Measurements from ENCODE around the gene JPH3.

The JPH3 gene

GRCh38 chr16:87740441-87740840, 138.1 kb downstream of the JPH3 start:
- TF ChIP-seq CTCF (IDR thresholded peaks at IDR 0.05; ENCODE audit: low read depth, low read length, poor library complexity, severe bottlenecking) = no peak
- no peak for TF ChIP-seq EZH2phosphoT487 (IDR thresholded peaks at IDR 0.05; ENCODE audit: borderline replicate concordance, low read length)
- Histone ChIP-seq H3K36me3 (ENCODE audit: control insufficient read depth, low read length) (peaks cover 79% of the 10 kb centered on the region), H3K27ac (ENCODE audit: low read depth, low read length) (no peak overlapping the region), H4K20me1 (ENCODE audit: control insufficient read depth, insufficient read depth, low read depth, low read length) (no peaks in the 10 kb centered on the region), H3K4me2 (ENCODE audit: low read length) (no peak overlapping the region), H3K9me3 (ENCODE audit: control insufficient read depth, insufficient read depth, low read length) (no peaks in the 10 kb centered on the region), H3K9me2 (replicated peaks; ENCODE audit: control insufficient read depth, low read length) (no peaks in the 10 kb centered on the region), H3K79me2 (ENCODE audit: control insufficient read depth, low read length) (peaks cover 89% of the 10 kb centered on the region), H3K4me1 (ENCODE audit: control insufficient read depth, low read length) (no peaks in the 10 kb centered on the region), H3K4me3 (ENCODE audit: low read length) (no peak overlapping the region), H3F3A (ENCODE audit: control insufficient read depth, insufficient read depth) (no peaks in the 10 kb centered on the region), H3K27me3 (ENCODE audit: control insufficient read depth, low read length) (no peaks in the 10 kb centered on the region)

GRCh38 chr16:87740909-87741424, 138.7 kb downstream of the JPH3 start:
- no peaks in the 10 kb centered on the region for H3K4me1 ChIP-seq (ENCODE audit: control insufficient read depth, low read length)
- H3K27ac ChIP-seq (ENCODE audit: low read depth, low read length) = no peak overlapping the region
- TF ChIP-seq EZH2phosphoT487 (IDR thresholded peaks at IDR 0.05; ENCODE audit: borderline replicate concordance, low read length) (no peak), CTCF (IDR thresholded peaks at IDR 0.05; ENCODE audit: low read depth, low read length, poor library complexity, severe bottlenecking) (no peak)
- H3K36me3 ChIP-seq (ENCODE audit: control insufficient read depth, low read length) = peaks cover 79% of the 10 kb centered on the region
- H4K20me1 ChIP-seq (ENCODE audit: control insufficient read depth, insufficient read depth, low read depth, low read length) = no peaks in the 10 kb centered on the region
- H3K4me3 ChIP-seq (ENCODE audit: low read length) = no peak overlapping the region
- H3K27me3 ChIP-seq (ENCODE audit: control insufficient read depth, low read length) = no peaks in the 10 kb centered on the region
- H3F3A ChIP-seq (ENCODE audit: control insufficient read depth, insufficient read depth) = no peaks in the 10 kb centered on the region
- H3K9me2 ChIP-seq (replicated peaks; ENCODE audit: control insufficient read depth, low read length) = no peaks in the 10 kb centered on the region
- peaks cover 89% of the 10 kb centered on the region for H3K79me2 ChIP-seq (ENCODE audit: control insufficient read depth, low read length)
- no peaks in the 10 kb centered on the region for H3K9me3 ChIP-seq (ENCODE audit: control insufficient read depth, insufficient read depth, low read length)
- no peak overlapping the region for H3K4me2 ChIP-seq (ENCODE audit: low read length)

GRCh38 chr16:87741700-87742415, 139.6 kb downstream of the JPH3 start:
- Histone ChIP-seq H3K27me3 (ENCODE audit: control insufficient read depth, low read length) (no peaks in the 10 kb centered on the region), H3K9me3 (ENCODE audit: control insufficient read depth, insufficient read depth, low read length) (no peaks in the 10 kb centered on the region), H3K9me2 (replicated peaks; ENCODE audit: control insufficient read depth, low read length) (no peaks in the 10 kb centered on the region), H3K36me3 (ENCODE audit: control insufficient read depth, low read length) (peaks cover 81% of the 10 kb centered on the region), H3K4me2 (ENCODE audit: low read length) (no peak overlapping the region), H3K4me1 (ENCODE audit: control insufficient read depth, low read length) (no peaks in the 10 kb centered on the region), H3K27ac (ENCODE audit: low read depth, low read length) (no peak overlapping the region), H4K20me1 (ENCODE audit: control insufficient read depth, insufficient read depth, low read depth, low read length) (no peaks in the 10 kb centered on the region), H3F3A (ENCODE audit: control insufficient read depth, insufficient read depth) (no peaks in the 10 kb centered on the region), H3K79me2 (ENCODE audit: control insufficient read depth, low read length) (peaks cover 89% of the 10 kb centered on the region), H3K4me3 (ENCODE audit: low read length) (no peak overlapping the region)
- TF ChIP-seq CTCF (IDR thresholded peaks at IDR 0.05; ENCODE audit: low read depth, low read length, poor library complexity, severe bottlenecking) (no peak), EZH2phosphoT487 (IDR thresholded peaks at IDR 0.05; ENCODE audit: borderline replicate concordance, low read length) (no peak)

All from DOHH2 (cell line).